ENCODE measurements around the gene ALDH1B1.

- TF ChIP-seq CTCF (IDR thresholded peaks at IDR 0.05), result no peak
- TF ChIP-seq POLR2A (IDR thresholded peaks at IDR 0.05), result no peak
These were observed 50.1 kb downstream of the ALDH1B1 start for GRCh38 chr9:38442473-38443096.
